ENCODE results near the gene TMEM45B.
"Not testable (repeated sequence)": the region's sequence is repeated elsewhere in the genome, so short reads cannot be mapped to it uniquely, and the experiment has no call there.

The TMEM45B gene

DNA sequence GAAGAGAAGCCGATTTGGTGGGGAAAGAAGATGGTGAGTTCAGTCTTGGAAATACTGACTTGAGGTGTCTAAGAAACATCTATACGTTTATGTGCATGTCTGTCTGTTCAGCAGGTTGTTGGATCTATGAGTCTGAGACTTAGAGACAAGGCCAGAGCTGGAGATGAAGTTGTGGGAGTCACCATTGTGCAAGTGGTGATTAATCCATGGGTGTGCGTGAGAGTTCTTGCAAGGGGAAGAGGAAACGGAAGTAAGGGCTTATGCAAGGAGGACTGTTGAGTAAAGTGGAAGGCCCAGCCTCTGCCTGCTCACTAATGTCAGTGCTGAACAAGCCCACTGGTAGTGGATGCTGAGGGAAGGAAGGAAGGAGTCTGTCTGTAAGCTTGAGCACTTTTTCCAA, 9.7 kb downstream of the TMEM45B start:
- DNase-seq (ENCODE audit: low spot score), result no peak
- no peak for TF ChIP-seq CTCF (IDR thresholded peaks at IDR 0.05; ENCODE audit: borderline replicate concordance, control extremely low read depth, extremely low read depth, insufficient read depth, missing control alignments)
- in situ Hi-C loops (cut with MboI; ENCODE audit: low sequenced_read_pairs, unreplicated experiment), result no loop called here

GRCh38 chr11:129828301-129828836, 12.7 kb downstream of the TMEM45B start:
- in situ Hi-C loops (cut with MboI; ENCODE audit: low sequenced_read_pairs, unreplicated experiment), result no loop called here
- DNase-seq (ENCODE audit: low spot score), result no peak
- TF ChIP-seq CTCF (IDR thresholded peaks at IDR 0.05; ENCODE audit: borderline replicate concordance, control extremely low read depth, extremely low read depth, insufficient read depth, missing control alignments), result no peak

DNA sequence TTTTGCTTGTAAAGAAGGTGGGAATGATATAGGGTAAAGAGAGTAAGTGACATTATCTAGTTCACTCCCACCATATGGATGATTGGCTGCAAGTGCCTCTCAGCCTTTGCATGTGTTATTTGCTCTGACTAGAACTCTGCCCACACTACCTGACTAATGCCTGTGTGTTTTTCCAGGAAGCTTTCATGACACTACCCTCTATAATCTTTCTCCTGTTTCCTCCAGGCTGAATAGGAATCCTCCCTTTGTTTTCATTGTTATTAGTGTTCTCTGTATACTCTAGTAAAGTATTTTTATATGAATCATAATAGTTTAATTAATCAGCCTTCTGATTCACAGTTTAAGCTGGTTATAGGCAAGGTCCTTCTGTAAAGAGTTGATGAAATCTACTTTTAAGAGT, 13.8 kb downstream of the TMEM45B start:
- in situ Hi-C loops (cut with MboI; ENCODE audit: low sequenced_read_pairs, unreplicated experiment); DNase-seq (ENCODE audit: low spot score): not testable (repeated sequence)

DNA sequence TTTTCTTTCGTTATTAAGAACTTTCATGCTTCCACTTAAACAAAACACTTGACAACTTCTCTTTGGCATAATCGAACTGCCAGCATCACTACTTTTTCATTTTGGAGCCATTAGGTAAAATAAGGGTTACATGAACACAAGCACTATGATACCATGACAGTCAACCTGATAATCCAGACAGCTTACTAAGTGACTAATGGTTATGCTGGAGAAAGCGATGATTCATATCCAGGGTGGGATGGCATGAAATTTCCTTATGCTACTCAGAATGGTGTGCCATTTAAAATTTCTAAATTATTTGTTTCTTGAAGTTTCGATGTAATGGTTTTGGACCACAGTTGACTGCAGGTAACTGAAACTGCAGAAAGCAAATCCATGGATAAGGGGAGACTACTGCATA, 15.6 kb downstream of the TMEM45B start:
- in situ Hi-C loops (cut with MboI; ENCODE audit: low sequenced_read_pairs, unreplicated experiment); DNase-seq (ENCODE audit: low spot score): not testable (repeated sequence)

DNA sequence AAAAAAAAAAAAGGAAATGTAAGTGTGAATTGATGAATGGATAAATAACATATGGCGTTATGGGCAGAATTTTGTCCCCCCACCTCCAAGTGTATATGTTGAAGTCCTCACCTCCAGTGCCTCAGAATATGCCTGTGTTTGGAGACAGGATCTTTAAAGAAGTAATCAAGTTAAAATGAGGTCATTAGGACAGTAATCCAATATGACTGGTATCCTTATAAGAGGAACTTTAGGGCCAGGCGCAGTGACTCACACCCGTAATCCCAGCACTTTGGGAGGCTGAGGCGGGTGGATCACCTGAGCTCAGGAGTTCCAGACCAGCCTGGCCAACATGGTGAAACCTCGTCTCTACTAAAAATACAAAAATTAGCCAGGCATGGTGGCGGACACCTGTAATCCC, 17.6 kb downstream of the TMEM45B start:
- in situ Hi-C loops (cut with MboI; ENCODE audit: low sequenced_read_pairs, unreplicated experiment); DNase-seq (ENCODE audit: low spot score): not testable (repeated sequence)

DNA sequence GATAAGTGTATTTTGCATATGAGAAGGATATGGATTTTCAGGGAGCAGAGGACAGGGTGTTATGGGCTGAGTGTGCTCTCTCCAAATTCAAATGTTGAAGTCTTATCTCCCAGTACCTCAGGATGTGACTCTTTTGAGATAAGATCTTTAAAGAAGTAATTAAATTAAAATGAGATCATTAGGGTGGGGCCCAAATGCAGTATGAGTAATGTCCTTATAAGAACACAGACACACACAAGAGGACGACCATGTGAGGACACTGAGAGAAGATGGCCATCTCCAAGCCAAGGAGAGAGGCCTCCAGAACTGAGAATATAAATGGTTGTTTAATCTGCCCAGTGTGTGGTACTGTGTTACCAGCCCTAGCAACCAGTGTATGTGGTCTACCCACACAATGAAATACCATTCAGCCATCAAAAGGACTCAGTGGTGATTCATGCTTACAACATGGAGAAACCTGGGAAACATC, 20.8 kb downstream of the TMEM45B start:
- DNase-seq (ENCODE audit: low spot score); in situ Hi-C loops (cut with MboI; ENCODE audit: low sequenced_read_pairs, unreplicated experiment): not testable (repeated sequence)

DNA sequence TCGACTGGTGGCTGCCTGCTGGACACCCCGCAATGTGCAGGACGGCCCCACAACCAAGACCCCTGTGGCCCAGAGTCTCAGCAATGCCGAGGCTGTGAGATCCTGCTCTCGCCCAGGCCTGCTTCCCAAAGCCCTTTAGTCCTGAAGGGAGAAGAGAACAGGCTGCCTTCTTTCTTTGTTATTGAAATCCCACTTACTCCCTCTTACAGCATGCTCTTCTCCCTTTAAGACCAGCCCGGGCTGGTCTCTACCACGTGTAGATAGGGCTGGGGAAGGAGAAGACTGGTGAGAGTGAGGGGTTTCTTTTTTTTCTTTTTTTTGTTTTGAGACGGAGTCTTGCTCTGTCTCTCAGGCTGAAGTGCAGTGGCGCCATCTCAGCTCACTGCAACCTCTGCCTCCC, 21.3 kb downstream of the TMEM45B start:
- no peak for DNase-seq (ENCODE audit: low spot score)
- in situ Hi-C loops (cut with MboI; ENCODE audit: low sequenced_read_pairs, unreplicated experiment), result no loop called here
- TF ChIP-seq CTCF (IDR thresholded peaks at IDR 0.05; ENCODE audit: borderline replicate concordance, control extremely low read depth, extremely low read depth, insufficient read depth, missing control alignments), result no peak

GRCh38 chr11:129840236-129840635, 24.6 kb downstream of the TMEM45B start:
- in situ Hi-C loops (cut with MboI; ENCODE audit: low sequenced_read_pairs, unreplicated experiment), result no loop called here
- TF ChIP-seq CTCF (IDR thresholded peaks at IDR 0.05; ENCODE audit: borderline replicate concordance, control extremely low read depth, extremely low read depth, insufficient read depth, missing control alignments), result no peak
- DNase-seq (ENCODE audit: low spot score), result no peak

DNA sequence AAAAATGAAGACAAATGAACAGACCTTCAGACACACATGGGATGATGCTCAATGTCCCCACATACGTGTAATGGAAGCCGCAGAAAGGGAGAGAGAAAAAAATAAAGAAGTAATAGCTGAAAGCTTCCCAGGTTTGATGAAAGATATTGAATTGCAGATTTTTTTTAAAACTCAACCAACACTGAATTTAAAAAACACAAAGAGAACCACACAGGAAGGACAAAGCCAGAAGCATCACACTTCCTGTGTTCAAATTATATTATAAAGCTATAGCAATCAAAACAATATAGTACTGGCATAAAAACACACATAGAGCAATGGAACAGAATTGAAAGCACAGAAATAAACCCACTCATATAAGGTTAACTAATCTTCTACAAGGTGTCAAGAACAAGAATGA, 26.5 kb downstream of the TMEM45B start:
- TF ChIP-seq CTCF (IDR thresholded peaks at IDR 0.05; ENCODE audit: borderline replicate concordance, control extremely low read depth, extremely low read depth, insufficient read depth, missing control alignments), result no peak
- in situ Hi-C loops (cut with MboI; ENCODE audit: low sequenced_read_pairs, unreplicated experiment), result no loop called here
- DNase-seq (ENCODE audit: low spot score), result no peak

Measured in GM13976 (cell line).